A204.1 (cell line): ENCODE data around the gene NR6A1.

Source experiments
- FAIRE-seq: peaks from 2 replicates; lab custom pipeline; 2012; peaks lifted over from hg19 to GRCh38; lab: Jason Lieb, UNC

Gene NR6A1

DNA sequence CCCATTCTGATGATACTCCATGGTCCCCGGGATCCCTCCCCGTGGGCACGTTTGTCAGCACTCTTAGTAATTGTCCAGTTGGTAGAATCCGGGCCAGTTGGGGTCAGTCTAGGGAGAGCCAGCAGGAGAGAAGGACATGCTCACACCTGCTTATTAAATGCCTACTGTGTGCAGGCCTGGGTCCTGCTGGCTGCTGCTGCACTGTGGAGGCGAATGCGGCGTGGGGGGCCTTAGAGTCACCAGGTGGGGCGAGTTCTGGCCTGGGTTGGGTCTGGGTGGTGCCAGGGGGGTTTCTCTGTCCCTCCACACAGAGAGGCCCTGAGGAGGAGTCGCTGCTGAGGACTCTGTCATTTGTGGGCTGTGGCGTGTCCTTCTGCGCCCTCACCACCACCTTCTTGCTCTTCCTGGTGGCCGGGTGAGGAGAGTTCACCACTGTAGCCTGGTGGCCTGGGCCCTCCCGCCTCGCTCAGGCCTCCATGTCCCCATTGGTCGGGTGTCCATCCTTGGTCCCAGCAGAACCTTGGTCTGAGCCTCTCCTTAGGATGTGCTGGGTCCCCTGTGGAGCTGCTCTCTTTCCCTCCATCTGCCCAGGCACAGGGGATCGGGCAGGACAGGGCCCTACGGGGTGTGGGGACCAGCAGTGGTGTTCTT, 303.6 kb downstream of the NR6A1 start:
- no peak for FAIRE-seq
